Stimulated activated CD4-positive, alpha-beta T cell treated with anti-CD3 and anti-CD28 coated beads, Interleukin-4, amount 100 ng/mL, for 4 hours (primary cell): ENCODE results near the gene NFIB.

Experiments used
- DNase-seq, 2 experiments: peaks; one replicate each; pipeline ENCODE4 v3.0.0-alpha.2; 2020

Gene NFIB

DNA sequence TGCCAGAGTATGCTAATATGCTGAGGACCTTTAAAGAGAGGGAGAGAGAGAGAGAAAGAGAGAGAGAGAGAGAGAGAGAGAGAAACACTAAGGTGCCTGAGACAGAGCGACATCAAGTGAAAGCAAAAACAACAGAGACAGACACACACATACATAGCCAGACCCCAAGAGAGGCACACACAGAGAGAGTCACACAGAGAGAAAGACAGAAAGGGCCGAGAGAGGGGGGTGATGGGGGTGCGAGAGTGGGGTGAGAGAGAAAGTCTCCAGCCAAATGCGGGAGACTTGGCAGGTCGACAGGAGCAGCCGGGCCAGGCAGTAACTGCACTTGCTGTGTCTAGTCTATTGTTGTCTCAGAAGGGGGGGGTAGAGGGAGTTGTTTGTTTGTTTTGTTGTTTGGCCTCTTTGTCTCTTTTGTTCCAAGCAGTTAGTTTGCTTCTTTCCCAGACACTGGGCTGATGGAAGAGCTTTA is 30.1 kb upstream of the NFIB start:
- no peak for DNase-seq

DNA sequence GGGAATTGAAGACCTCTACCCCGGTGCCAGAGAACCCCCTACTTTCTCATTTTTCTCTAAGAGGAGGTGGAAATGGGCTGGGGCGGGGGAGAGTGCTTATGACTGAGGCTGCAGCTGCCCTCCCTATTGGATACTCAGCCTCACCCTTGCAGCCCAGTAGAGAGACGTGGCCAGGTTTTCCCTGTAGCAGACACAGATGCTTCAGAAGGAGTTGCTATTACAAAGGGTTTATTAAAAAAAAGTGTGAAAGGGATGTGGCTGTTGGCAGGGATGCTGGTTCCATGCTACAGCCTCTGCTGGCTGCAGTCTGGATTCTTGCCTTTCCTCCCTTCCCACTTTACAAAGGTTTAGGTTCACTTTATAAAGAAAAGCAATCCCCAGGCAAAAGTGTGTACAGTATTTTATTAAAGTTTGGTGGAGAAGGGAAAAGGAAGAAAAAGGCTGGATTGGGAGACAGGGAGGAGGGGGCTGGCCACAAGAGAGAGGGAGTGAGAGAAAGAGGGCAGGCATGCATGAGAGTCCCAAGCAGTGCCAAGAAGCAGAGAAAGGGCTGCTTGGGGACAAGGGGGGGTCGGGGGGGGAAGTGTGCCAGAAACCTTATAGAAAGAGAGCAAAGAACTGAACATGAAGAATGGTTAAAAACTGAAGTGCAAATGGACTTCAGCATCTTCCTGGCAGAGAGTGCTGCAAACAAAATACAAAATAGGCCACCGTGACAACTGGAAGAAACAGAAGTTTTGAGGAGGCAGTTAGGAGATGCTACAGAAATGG is 29.5 kb upstream of the NFIB start:
- no peak for DNase-seq

- no peak for DNase-seq
These were observed 28.8 kb upstream of the NFIB start for GRCh38 chr9:14342736-14343135.

GRCh38 chr9:14341437-14342122 is 27.6 kb upstream of the NFIB start:
- no peak for DNase-seq

- no peak for DNase-seq
These were observed 27.1 kb upstream of the NFIB start for GRCh38 chr9:14340994-14341393.

DNA sequence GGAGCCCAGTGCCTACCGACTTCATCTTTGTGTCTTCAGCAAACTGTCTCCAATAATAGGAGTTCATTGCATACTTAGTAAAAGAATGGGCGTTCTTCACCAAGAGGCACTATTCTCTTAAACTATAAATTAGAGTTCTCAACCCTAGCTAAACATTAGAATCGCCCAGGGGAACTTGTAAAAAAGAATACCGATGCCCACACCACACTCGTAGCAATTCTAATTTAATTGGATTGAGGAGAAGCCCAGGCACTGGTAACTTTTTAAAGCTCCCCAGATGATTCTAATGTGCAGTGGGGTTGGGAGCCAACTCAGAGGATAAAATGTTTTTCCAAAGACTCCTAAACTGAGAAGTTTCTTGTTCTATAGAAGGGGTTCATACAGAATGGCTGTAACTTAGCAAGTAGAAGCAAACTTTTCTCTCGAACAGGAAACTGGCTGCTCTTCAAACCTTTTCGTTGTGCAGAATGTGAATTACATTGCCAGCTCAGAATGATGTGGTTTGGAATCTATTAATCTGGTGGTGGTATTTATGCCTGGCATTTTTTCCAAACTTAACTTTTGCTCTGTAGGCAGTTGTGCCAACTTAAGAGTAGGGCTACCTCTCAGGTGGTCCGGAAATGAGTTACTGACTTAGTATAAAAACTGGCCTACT is 26.4 kb upstream of the NFIB start:
- no peak for DNase-seq

DNA sequence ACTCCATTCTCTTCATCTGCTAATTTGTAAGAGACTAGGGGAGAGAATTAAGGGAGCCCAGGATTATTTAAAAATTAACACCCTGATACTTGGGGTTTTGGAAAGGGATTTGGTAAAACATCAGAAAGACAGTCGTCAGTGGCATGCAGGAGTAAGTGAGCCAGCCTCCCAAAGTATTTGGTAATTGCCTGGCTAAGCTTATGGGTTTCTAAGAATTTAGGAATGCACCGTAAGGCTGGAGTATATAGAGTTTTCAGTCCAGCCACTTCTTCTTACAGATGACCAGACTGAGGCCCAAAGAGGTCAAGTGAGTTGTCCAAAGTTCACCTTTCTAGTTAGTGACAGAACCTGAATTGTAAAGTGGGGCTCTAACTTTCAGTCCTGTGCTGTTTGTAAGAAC is 25.8 kb upstream of the NFIB start:
- no peak for DNase-seq

GRCh38 chr9:14337615-14338014 is 23.7 kb upstream of the NFIB start:
- no peak for DNase-seq

- DNase-seq, result no peak
These were observed 22.3 kb upstream of the NFIB start for GRCh38 chr9:14336244-14336643.

DNA sequence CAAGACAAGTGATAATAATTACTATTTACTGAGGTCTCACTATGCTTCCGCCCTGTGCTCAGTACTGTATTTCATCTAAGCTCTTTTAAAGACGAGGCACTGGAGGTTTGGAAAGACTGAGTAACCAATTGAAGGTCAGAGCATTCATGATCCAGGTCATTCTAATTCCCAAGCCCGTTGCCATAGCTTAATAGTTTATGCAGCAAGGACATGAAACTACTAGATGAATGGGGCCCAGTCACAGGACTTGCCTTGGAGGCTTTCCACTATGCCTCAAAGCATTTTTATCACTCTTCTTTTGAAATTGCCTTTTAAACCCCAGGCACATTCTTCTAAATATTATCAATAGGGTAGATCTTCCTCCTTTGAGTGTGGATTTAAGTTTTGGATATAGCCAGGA is 17.2 kb upstream of the NFIB start:
- DNase-seq, result no peak

DNA sequence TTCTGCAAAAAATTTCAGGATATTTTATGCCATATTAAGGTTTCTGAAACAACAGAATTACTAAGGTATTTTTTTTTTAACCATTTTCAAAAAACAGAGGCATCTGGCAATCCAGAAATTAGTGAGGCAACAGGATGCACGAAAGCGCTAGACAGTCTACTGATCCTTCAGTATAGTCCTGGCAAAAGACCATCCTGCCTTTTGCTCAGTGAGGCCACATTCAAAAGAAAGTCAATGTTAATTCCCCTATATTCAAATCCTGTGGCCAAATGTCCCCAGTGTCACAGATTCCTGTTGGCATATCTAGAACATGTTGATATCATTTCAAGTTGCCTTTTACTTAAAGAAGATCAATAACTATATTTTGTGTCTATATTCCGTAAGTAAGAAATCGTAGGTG is 13.1 kb upstream of the NFIB start:
- no peak for DNase-seq

- no peak for DNase-seq
These were observed 12.4 kb upstream of the NFIB start for GRCh38 chr9:14326264-14326826.

DNA sequence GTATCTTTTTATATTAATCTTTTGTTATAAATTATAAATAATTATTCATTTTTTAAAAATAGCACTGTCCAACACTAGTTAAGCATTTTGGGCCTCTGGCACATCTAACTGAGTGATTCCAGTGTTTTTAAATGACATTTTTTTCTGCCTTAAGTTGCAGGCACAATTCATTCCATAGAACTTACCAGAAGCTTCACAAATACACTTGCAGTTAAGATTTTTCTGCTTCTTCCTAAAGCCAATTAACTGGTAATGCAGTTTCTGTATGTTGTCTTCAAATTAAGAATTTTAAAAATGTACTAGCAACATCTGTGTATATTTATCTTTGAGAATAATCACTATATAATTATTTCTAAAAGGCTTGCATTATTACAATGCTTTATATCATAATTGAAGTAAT is 11.2 kb upstream of the NFIB start:
- DNase-seq, result no peak

- no peak for DNase-seq
These were observed 10.2 kb upstream of the NFIB start for GRCh38 chr9:14323985-14324650.

DNA sequence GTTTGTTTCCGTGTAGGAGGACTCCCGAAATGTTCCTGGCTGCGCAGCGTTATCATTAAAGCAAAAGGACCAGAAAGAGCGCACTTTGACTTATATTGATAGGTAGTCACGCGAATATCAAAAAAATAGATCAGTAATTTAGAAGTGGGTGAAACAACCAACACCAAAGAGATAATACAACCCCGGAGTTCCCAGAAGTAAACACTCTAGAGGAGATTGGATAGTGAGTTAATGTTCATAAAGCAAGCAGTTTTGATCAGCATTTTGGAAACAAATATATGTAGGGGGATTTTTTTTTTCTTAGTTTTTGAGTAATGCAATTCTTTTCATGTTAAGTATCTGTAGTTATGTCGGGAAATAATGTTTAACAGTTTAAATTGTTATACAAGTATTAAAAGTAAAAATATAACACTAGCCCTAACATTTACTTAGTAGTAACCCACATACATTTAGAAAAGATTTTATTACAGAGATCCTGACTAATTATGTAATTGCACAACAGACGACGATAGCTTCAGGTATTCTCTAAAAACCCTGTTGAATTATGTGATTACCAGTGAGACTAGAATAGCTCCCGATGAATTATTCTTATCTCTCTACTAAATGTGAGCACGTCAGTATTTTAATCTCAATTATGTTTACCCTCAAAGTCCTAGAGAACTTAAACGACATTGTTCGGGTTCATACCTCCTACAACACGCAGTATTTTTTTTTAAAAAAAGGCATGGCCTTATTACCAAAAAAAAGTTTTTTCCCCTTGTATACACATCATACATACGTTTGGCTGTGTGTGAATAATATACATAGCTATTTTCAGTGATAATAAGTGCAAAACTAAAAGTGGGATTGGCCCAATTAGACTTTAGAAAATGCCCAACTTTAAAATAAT is 9.4 kb upstream of the NFIB start:
- DNase-seq, result no peak

DNA sequence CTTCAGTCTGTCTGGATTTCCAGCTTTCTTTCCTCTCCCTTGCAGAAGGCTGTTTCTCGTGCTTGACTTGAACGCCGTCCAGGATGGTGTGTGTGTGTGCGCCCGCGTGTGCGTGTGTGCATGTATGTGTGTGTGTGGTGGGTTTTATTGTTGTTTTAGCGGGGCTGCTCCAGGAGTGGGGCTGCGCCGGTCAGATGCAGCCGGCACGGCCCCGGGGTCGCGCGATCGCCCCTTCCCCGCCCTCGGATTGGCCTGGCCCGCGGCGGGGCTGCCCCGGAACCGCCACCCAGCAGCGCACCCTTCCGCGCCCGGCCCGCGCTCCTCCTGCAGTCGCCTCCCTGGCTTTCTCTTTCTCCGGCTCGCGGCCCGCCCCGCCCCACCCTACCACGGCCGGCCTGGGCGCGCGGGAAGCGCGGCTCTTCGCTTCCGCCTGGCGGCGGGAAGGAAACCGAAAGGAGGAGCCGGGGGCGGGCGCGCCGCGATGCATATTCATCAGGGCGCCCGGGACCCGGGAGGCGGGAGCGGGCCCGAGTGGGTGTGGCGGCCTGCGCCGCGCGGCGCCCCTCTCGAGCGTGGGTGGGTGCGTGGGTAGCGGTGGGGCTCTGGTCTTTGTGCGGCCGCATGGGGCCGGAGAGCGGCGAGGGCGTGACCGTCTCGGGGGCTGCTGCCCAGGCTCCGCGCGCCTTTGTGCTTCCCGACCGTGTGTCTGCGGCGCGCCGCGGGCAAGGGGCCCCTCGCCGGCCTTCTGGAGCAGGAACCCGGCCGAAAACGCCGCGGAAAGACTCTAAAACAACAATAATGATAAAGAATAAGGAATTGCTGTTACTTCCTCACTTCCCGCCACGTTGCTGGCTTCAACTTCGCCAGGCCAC is 8.5 kb upstream of the NFIB start:
- peak; percentile 70 to 74 for DNase-seq

DNA sequence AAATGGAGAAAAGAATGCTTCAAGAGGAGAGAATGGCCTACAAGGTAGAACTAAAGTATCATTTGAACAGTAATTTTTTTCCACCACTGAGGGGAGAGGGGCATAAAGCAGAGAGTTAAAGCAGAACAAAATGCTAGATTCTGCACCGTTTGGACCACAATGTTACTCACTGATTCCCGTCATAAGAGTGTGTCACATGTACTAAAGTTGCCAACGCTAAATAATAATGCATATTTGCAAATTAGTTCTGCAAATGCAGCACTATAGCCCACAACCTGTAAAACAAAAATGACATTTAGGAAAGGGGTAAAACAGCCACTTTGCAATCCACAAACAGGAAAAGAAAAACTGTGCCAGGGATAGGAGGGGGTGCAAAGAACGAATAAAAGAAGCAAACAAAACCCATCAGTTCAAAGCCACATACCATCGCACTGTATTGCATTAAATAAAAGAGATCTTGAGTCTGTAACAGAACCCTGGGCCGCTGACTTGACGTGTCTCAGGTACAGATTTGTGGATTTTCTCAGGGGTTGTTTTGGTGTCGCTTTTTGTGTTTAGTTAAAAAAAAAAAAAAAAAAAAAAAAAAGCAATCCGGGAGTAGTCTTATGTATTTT is 7.7 kb upstream of the NFIB start:
- DNase-seq, result no peak

DNA sequence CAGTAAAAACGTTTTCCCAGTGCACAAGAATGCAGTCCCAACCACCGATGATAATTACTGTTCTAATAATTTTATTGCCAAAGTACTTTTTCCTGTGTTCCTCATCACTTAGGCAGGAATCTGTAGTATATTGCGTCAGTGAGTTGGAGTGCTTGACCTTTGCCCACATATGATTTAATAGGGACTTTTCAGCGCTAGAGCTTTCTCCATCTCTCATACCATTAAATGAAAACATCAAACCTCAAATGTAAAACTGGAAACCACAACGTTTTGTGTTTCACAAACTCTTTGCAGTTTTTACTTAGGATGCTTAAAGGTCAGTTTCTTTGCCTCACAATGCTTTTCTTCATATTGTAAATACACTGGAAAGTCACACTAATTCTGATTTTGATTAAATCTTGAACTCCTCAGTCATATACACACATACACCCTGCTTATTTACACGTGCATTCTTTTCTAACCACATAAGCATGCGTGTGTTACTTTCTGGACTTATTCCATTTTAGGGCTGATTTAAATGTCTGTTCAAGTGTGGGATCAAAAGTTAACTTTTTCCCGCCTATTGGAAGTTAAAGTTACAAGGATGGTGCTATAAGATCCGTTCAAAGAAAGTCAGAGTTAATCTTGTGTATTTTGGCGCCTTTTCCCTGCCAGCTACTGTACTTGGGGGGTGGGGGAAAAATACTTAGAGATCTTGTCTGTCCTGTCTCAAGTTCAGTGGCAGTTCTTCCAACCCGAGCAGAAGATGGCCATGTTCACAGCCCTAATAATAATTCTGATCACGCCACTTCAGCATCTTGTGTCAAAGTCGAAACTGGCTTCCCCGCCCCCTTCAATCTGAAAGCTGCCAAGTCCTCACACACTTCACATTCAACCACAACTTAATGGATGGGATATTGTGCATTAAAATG is 6.6 kb upstream of the NFIB start:
- no peak for DNase-seq

DNA sequence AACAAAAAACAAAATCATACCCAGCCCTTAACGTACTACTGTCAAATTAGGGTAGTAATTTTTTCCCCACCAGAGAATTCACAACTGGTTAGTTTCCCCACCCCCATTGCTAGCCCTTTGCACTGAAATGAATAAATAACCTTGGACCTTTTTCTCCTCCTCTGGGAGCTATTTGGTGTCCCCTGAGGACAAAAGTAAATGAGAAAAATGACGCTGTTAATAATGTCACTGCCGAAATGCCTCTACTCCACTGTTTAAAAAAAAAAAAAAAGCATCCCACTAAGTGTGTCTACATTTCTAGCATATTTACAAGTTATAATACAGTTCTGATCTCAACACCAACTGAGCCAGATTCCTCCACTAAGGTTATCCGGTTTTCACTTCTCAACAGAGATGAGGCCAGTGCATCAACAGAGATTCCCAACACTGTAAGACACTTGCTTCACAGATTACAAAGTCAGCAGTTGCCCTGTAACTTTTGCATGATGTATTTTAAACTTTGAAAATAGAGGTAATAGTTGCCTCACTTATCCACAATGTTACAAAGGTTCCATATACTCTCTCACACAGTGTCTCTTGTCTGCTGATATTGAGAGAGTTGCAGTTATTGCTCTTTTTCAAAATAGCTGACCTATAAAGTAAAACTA is 5.1 kb upstream of the NFIB start:
- no peak for DNase-seq
